Natural killer cell (primary cell): Measurements from ENCODE around the gene RAB8A. TPM values are rescaled to one million over a fixed set of nuclear protein-coding genes. Genes with fewer than 3 reads are reported as not detected.

Experiments used
- ATAC-seq, 3 donors: fragments of 150-1000 bp in 2 of 3; fragments of 200-7000 bp in 1 of 3; cut with Tn5 transposase; 1 replicate in 1 of 3; 2 replicates in 2 of 3; pipeline ENCODE4 v1.10.0; 2021; ENCODE audit warnings: mild to moderate bottlenecking in 2 of 3, moderate library complexity in 2 of 3
- DNase-seq, 2 donors: peaks; one replicate each; pipeline versions ENCODE4 v3.0.0 to v3.0.0-alpha.2; 2013 to 2021; ENCODE audit warnings: mixed read lengths in 1 of 2
- H3K27ac ChIP-seq: one replicate; pipeline ENCODE4 v1.5.1; 2013; ENCODE audit warnings: mild to moderate bottlenecking, low read length
- H3K27me3 ChIP-seq: one replicate; pipeline ENCODE4 v1.6.1; 2013; ENCODE audit warnings: low read length; ENCODE audit not compliant: control insufficient read depth, insufficient read depth
- H3K36me3 ChIP-seq: one replicate; pipeline ENCODE4 v1.6.1; 2013; ENCODE audit warnings: low read length; ENCODE audit not compliant: control insufficient read depth, insufficient read depth
- H3K4me1 ChIP-seq: one replicate; pipeline ENCODE4 v1.6.1; 2013; ENCODE audit warnings: low read length; ENCODE audit not compliant: control insufficient read depth, insufficient read depth
- H3K4me3 ChIP-seq: one replicate; pipeline ENCODE4 v1.5.1; 2013; ENCODE audit warnings: low read length
- H3K9me3 ChIP-seq: one replicate; pipeline ENCODE4 v1.6.1; 2013; ENCODE audit warnings: low read length; ENCODE audit not compliant: control insufficient read depth, insufficient read depth
- H3K27ac Mint-ChIP-seq, 2 donors: one replicate each; pipeline ENCODE4 v1.8.0; 2022; ENCODE audit warnings: mild to moderate bottlenecking in 2 of 2, mixed read lengths in 2 of 2, moderate library complexity in 1 of 2
- H3K27me3 Mint-ChIP-seq, 2 donors: one replicate each; pipeline ENCODE4 v1.8.0; 2022; ENCODE audit warnings: low read depth in 2 of 2, mixed read lengths in 2 of 2
- H3K36me3 Mint-ChIP-seq: one replicate; pipeline ENCODE4 v1.8.0; 2022; ENCODE audit warnings: mixed read lengths
- H3K4me1 Mint-ChIP-seq, 2 donors: one replicate each; pipeline ENCODE4 v1.8.0; 2022; ENCODE audit warnings: mixed read lengths in 2 of 2
- H3K4me3 Mint-ChIP-seq: one replicate; pipeline ENCODE4 v1.8.0; 2022; ENCODE audit warnings: mild to moderate bottlenecking, moderate library complexity, mixed read lengths
- H3K9me3 Mint-ChIP-seq, 2 donors: one replicate each; pipeline ENCODE4 v1.8.0; 2022; ENCODE audit warnings: mixed read lengths in 2 of 2
- CTCF ChIP-seq: fragments of 200-600 bp; IDR thresholded peaks from one replicate; pipeline ENCODE4 v1.8.0; 2022; ENCODE audit warnings: antibody characterized with exemption
- WGBS: methylation state at CpG from one replicate; pipeline ENCODE4 v1.1.7; 2013; ENCODE audit warnings: missing lambda C conversion rate; ENCODE audit not compliant: insufficient coverage; 5-methylcytosine and 5-hydroxymethylcytosine counted together
- intact Hi-C: fragments of 100-400 bp; cut with micrococcal nuclease; formaldehyde crosslinking; loops from one replicate; pipeline ENCODE4 v1.14.2; 2022
- total RNA-seq, 4 donors: library from RNA; stranded (reverse); fragments of 120-200 nt in 1 of 4; gene quantifications; one replicate each; pipeline versions ENCODE4 v1.2.3 to v1.2.4, GENCODE V29; 2013 to 2022

The RAB8A gene
- total RNA-seq, 3 donors from 2014 or later (not counting 1 experiment from before 2014, with no cell fraction given) = 137 to 161 (median 149) TPM

GRCh38 chr19:16068696-16069259 is 42.9 kb upstream of the RAB8A start:
- H3K27ac Mint-ChIP-seq = no peak overlapping the region
- H3K27me3 ChIP-seq = no peaks in the 10 kb centered on the region
- 89% methylated on average over 10 of the region's 10 CpGs for WGBS
- no peak overlapping the region for H3K4me3 Mint-ChIP-seq
- H3K9me3 ChIP-seq = no peaks in the 10 kb centered on the region
- H3K27ac ChIP-seq = no peak overlapping the region
- H3K9me3 Mint-ChIP-seq = no peaks in the 10 kb centered on the region
- no peaks in the 10 kb centered on the region for H3K36me3 ChIP-seq
- peaks cover 24% of the 10 kb centered on the region for H3K4me1 ChIP-seq
- intact Hi-C loops = no loop called here
- ATAC-seq (no peak), DNase-seq (no peak)
- H3K4me1 Mint-ChIP-seq = peaks cover 5 to 16% of the 10 kb centered on the region in 2 donors
- no peaks in the 10 kb centered on the region for H3K27me3 Mint-ChIP-seq
- no peak overlapping the region for H3K4me3 ChIP-seq
- TF ChIP-seq CTCF = no peak
- no peaks in the 10 kb centered on the region for H3K36me3 Mint-ChIP-seq

GRCh38 chr19:16069813-16070365 is 41.8 kb upstream of the RAB8A start:
- Mint-ChIP-seq H3K27me3 (no peaks in the 10 kb centered on the region), H3K4me3 (peak overlapping the region; percentile 22), H3K4me1 (peaks cover 6 to 20% of the 10 kb centered on the region in 2 donors), H3K27ac (no peak overlapping the region), H3K36me3 (no peaks in the 10 kb centered on the region), H3K9me3 (no peaks in the 10 kb centered on the region)
- H3K36me3 ChIP-seq = no peaks in the 10 kb centered on the region
- peak overlapping the region; percentile 95 for H3K27ac ChIP-seq
- intact Hi-C loops = loop anchor here (1.0 to 10.0 kb wide), 2 partner anchors 8 to 515 kb away; no protein-coding TSS in a partner anchor
- peaks cover 24% of the 10 kb centered on the region for H3K4me1 ChIP-seq
- TF ChIP-seq CTCF = no peak
- DNase-seq = no peak
- no peak for ATAC-seq
- peak overlapping the region; percentile 1 for H3K4me3 ChIP-seq
- H3K9me3 ChIP-seq = no peaks in the 10 kb centered on the region
- H3K27me3 ChIP-seq = no peaks in the 10 kb centered on the region
- 93% methylated on average over 9 of the region's 10 CpGs for WGBS

- no peaks in the 10 kb centered on the region for H3K36me3 Mint-ChIP-seq
- H3K4me3 Mint-ChIP-seq = peak overlapping the region; percentile 22
- Histone ChIP-seq H3K4me3 (peak overlapping the region; percentile 1), H3K27me3 (no peaks in the 10 kb centered on the region), H3K27ac (peak overlapping the region; percentile 95), H3K36me3 (no peaks in the 10 kb centered on the region), H3K4me1 (peaks cover 26% of the 10 kb centered on the region), H3K9me3 (no peaks in the 10 kb centered on the region)
- ATAC-seq = peak; percentile 93 to 95 (median 94)
- H3K27ac Mint-ChIP-seq = no peak overlapping the region
- H3K27me3 Mint-ChIP-seq = no peaks in the 10 kb centered on the region
- peak; percentile 66 to 94 for DNase-seq
- H3K4me1 Mint-ChIP-seq = peaks cover 12 to 26% of the 10 kb centered on the region in 2 donors
- 7% methylated on average over 16 of the region's 16 CpGs for WGBS
- H3K9me3 Mint-ChIP-seq = no peaks in the 10 kb centered on the region
- intact Hi-C loops = loop anchor here (1.0 to 10.0 kb wide), 2 partner anchors 8 to 514 kb away; no protein-coding TSS in a partner anchor
- no peak for TF ChIP-seq CTCF
Observed at GRCh38 chr19:16070366-16070990, 41.2 kb upstream of the RAB8A start.
